HG02970 (cell line): ENCODE results near the gene HSPG2.

Experiments
- ATAC-seq: cut with Tn5 transposase; IDR thresholded peaks from one replicate; pipeline ENCODE4 v1.9.1; 2021; ENCODE audit warnings: mild to moderate bottlenecking, moderate library complexity, moderate number of reproducible peaks; ENCODE audit not compliant: unreplicated experiment, low FRiP score

The HSPG2 gene

GRCh38 chr1:21851430-21852250 is 85.5 kb downstream of the HSPG2 start:
- ATAC-seq = no peak

- ATAC-seq = no peak
Observed at GRCh38 chr1:21849909-21850576, 87.1 kb downstream of the HSPG2 start.

- ATAC-seq = no peak
Observed at GRCh38 chr1:21848524-21849174, 88.5 kb downstream of the HSPG2 start.

- ATAC-seq = no peak
Observed at GRCh38 chr1:21847223-21848205, 89.6 kb downstream of the HSPG2 start.

GRCh38 chr1:21845646-21846641 is 91.2 kb downstream of the HSPG2 start:
- ATAC-seq = no peak

GRCh38 chr1:21843996-21844395 is 93.1 kb downstream of the HSPG2 start:
- ATAC-seq = no peak

- no peak for ATAC-seq
Observed at GRCh38 chr1:21843208-21843607, 93.9 kb downstream of the HSPG2 start.

GRCh38 chr1:21842606-21843162 is 94.4 kb downstream of the HSPG2 start:
- no peak for ATAC-seq

- ATAC-seq = no peak
Observed at GRCh38 chr1:21841852-21842466, 95.2 kb downstream of the HSPG2 start.

- ATAC-seq = no peak
Observed at GRCh38 chr1:21840981-21841380, 96.1 kb downstream of the HSPG2 start.

GRCh38 chr1:21839337-21840037 is 97.6 kb downstream of the HSPG2 start:
- no peak for ATAC-seq

GRCh38 chr1:21838359-21839157 is 98.6 kb downstream of the HSPG2 start:
- no peak for ATAC-seq

- ATAC-seq = no peak
Observed at GRCh38 chr1:21837476-21837875, 99.6 kb downstream of the HSPG2 start.

GRCh38 chr1:21836729-21837128 is 100.4 kb downstream of the HSPG2 start:
- no peak for ATAC-seq

- ATAC-seq = no peak
Observed at GRCh38 chr1:21836010-21836409, 101.1 kb downstream of the HSPG2 start.

GRCh38 chr1:21834666-21835065 is 102.4 kb downstream of the HSPG2 start:
- no peak for ATAC-seq

- no peak for ATAC-seq
Observed at GRCh38 chr1:21834094-21834493, 103.0 kb downstream of the HSPG2 start.
